GM12891 (cell line): ENCODE data around the gene ANKS1B.
"Not testable (repeated sequence)": the region's sequence is repeated elsewhere in the genome, so short reads cannot be mapped to it uniquely, and the experiment has no call there.

Experiments
- DNase-seq: peaks from one replicate; pipeline ENCODE4 v3.0.0; 2011; ENCODE audit warnings: low spot score; ENCODE audit not compliant: insufficient read length
- FAIRE-seq: peaks from 2 replicates; lab custom pipeline; 2011; peaks lifted over from hg19 to GRCh38; lab: Jason Lieb, UNC
- PAX5 ChIP-seq: IDR thresholded peaks from 2 replicates; pipeline ENCODE4 v1.6.1; 2011; ENCODE audit warnings: low read length, moderate library complexity, mild to moderate bottlenecking; ENCODE audit not compliant: insufficient read depth, severe bottlenecking
- POLR2A ChIP-seq: IDR thresholded peaks from 2 replicates; pipeline ENCODE4 v1.6.1; 2011; ENCODE audit warnings: low read depth, low read length, control low read depth
- POLR2AphosphoS5 ChIP-seq: IDR thresholded peaks from 2 replicates; pipeline ENCODE4 v1.6.1; 2011; ENCODE audit warnings: low read depth, low read length, control low read depth
- POU2F2 ChIP-seq: IDR thresholded peaks from 2 replicates; pipeline ENCODE4 v1.6.1; 2011; ENCODE audit warnings: low read depth, mild to moderate bottlenecking, control low read depth, low read length, moderate library complexity
- SPI1 ChIP-seq: IDR thresholded peaks from 2 replicates; pipeline ENCODE4 v1.6.1; 2011; ENCODE audit warnings: low read depth, low read length, control low read depth
- TAF1 ChIP-seq: IDR thresholded peaks from 2 replicates; pipeline ENCODE4 v1.6.1; 2011; ENCODE audit warnings: low read depth, low read length, control low read depth

The ANKS1B gene

GRCh38 chr12:99036566-99036965 is 948.2 kb downstream of the ANKS1B start:
- DNase-seq (no peak), FAIRE-seq (no peak)
- TF ChIP-seq POLR2A, result no peak
- no peak for TF ChIP-seq POU2F2

- FAIRE-seq (no peak), DNase-seq (no peak)
- TF ChIP-seq SPI1 (no peak), POU2F2 (no peak), PAX5 (no peak), TAF1 (no peak), POLR2A (no peak), POLR2AphosphoS5 (no peak)
Observed at GRCh38 chr12:99035803-99036202, 948.9 kb downstream of the ANKS1B start.

- not testable (repeated sequence) for DNase-seq, FAIRE-seq
Observed at GRCh38 chr12:99034201-99034600, 950.5 kb downstream of the ANKS1B start.

- FAIRE-seq (no peak), DNase-seq (no peak)
- no peak for TF ChIP-seq POLR2A
- no peak for TF ChIP-seq POU2F2
- no peak for TF ChIP-seq SPI1
- no peak for TF ChIP-seq TAF1
- TF ChIP-seq POLR2AphosphoS5, result no peak
- no peak for TF ChIP-seq PAX5
Observed at GRCh38 chr12:99029511-99030271, 955.0 kb downstream of the ANKS1B start.

GRCh38 chr12:99027461-99027860 is 957.3 kb downstream of the ANKS1B start:
- FAIRE-seq (no peak), DNase-seq (no peak)
- no peak for TF ChIP-seq PAX5
- no peak for TF ChIP-seq POLR2A
- TF ChIP-seq TAF1, result no peak
- TF ChIP-seq POU2F2, result no peak
- no peak for TF ChIP-seq POLR2AphosphoS5
- no peak for TF ChIP-seq SPI1

- DNase-seq (no peak), FAIRE-seq (no peak)
- TF ChIP-seq PAX5 (no peak), POLR2AphosphoS5 (no peak), TAF1 (no peak), SPI1 (no peak), POLR2A (no peak), POU2F2 (no peak)
Observed at GRCh38 chr12:99027055-99027393, 957.7 kb downstream of the ANKS1B start.

- FAIRE-seq (no peak), DNase-seq (no peak)
- no peak for TF ChIP-seq PAX5
- TF ChIP-seq POLR2A, result no peak
- TF ChIP-seq SPI1, result peak; percentile 80
Observed at GRCh38 chr12:99026332-99027054, 958.2 kb downstream of the ANKS1B start.

GRCh38 chr12:99024870-99025269 is 959.9 kb downstream of the ANKS1B start:
- DNase-seq (no peak), FAIRE-seq (no peak)
- no peak for TF ChIP-seq POLR2AphosphoS5
- no peak for TF ChIP-seq PAX5
- TF ChIP-seq TAF1, result no peak
- TF ChIP-seq SPI1, result no peak
- TF ChIP-seq POU2F2, result no peak
- TF ChIP-seq POLR2A, result no peak

- no peak for TF ChIP-seq POLR2AphosphoS5
- DNase-seq (no peak), FAIRE-seq (no peak)
Observed at GRCh38 chr12:99024191-99024590, 960.5 kb downstream of the ANKS1B start.

GRCh38 chr12:99020871-99021270 is 963.9 kb downstream of the ANKS1B start:
- FAIRE-seq (no peak), DNase-seq (no peak)
- no peak for TF ChIP-seq TAF1
- TF ChIP-seq PAX5, result no peak
- TF ChIP-seq POLR2A, result no peak
- TF ChIP-seq POLR2AphosphoS5, result no peak
- TF ChIP-seq SPI1, result no peak
- TF ChIP-seq POU2F2, result no peak
